HG03521 (cell line): Measurements from ENCODE around the gene ADCY6.
"Not testable (repeated sequence)": the region's sequence is repeated elsewhere in the genome, so short reads cannot be mapped to it uniquely, and the experiment has no call there.

Source experiments
- ATAC-seq: cut with Tn5 transposase; IDR thresholded peaks from one replicate; pipeline ENCODE4 v1.9.1; 2021; ENCODE audit warnings: mild to moderate bottlenecking, moderate library complexity; ENCODE audit not compliant: unreplicated experiment

Gene ADCY6

DNA sequence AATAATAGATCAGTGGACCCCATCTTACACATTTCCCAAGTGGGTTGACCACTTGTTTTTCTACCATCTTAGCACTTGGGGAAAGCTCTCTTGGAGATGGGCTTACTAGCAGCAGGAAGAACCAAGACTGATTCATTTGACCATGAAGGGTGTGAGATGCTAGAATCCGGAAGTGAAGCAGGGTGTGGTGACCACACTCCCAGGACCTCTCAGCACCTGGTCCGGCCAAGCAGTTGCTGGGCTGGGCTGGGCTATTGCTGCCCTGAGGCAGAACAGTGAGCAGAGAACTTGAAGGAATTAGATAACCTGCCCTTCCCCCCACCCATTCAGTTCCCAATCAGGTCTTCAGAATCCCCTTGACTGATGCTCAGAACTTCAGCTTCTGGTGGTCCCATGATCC lies 24.4 kb downstream of the ADCY6 start:
- no peak for ATAC-seq

DNA sequence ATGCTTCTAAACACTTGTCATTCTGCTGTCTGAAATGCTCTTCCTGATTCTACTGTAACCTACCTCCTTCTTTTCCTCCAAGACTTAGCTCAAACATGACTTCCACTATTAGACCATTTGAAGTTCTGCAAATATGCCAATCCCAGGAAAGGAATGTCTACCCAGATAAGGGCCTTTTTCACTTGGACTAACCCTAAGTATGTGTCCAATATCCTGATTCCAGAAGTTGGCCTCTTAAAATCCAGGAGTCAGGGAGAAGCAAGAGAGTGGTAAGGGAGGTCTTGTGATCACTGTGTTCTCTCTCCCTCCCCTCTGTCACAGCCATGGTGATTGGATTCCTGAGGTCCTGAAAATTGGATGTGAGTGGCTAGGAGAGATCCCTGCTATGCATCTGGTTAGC lies 30.2 kb downstream of the ADCY6 start:
- no peak for ATAC-seq

DNA sequence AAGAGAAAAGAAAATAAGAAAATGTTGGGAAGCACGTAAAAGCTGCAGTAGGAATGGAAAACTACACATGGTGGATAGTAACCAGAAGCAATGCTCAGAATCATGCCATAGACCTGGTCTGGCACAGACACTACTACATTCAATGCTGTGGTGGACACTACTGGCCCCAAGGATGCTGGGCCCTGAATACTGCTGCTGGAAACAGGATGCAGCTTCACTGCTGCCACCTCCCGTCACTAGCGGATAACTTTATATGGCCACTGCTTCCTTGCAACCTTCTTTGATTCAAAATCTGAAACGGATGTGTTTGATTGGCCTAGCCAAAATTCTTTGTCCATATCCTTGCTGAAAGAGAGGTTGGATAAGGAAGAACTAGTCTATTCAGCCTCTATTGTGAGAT lies 30.7 kb downstream of the ADCY6 start:
- ATAC-seq, result no peak

DNA sequence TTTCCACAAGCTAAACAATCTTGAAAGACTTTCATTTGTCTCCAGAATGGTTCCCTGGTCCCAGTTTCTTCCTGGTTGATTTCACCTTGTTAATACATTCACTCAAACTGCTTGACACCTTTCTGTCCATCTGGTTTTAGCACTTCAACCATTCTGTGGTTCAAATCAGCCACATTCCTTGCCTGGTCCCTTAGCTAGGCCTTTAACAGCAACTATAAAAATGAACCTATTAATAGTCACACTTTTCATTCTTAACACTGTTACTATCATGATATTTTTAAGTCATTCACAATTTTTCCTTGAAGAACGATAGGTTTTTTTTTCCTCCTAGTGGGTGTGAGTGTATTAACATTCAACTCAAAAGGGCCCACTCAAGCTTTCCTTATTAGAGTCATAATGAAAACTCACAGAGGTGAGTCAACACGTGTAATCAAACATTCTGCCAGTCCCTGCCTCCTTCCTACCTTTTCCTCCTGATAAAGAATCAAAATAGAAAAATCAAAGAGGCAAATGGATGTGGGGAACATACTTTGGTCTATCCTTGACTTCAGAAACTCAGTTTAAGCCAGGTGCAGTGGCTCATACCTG lies 38.0 kb downstream of the ADCY6 start:
- no peak for ATAC-seq

DNA sequence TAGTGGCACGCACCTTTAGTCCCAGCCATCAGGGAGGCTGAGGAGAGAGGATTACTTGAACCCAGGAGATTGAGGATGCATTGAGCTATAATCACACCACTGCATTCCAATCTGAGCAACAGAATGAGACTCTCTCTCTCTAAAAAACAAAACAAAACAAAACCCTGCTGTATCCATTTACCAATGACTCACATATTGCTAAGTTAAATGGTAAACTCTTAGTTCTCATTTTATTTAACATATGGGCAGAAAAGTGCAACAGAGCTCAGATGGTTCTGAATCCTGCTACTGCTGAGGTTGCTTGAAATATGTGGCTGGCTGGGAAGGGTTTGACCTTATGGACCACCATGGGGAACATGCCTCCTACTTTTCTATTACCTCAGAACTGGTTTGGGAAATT lies 38.7 kb downstream of the ADCY6 start:
- no peak for ATAC-seq

DNA sequence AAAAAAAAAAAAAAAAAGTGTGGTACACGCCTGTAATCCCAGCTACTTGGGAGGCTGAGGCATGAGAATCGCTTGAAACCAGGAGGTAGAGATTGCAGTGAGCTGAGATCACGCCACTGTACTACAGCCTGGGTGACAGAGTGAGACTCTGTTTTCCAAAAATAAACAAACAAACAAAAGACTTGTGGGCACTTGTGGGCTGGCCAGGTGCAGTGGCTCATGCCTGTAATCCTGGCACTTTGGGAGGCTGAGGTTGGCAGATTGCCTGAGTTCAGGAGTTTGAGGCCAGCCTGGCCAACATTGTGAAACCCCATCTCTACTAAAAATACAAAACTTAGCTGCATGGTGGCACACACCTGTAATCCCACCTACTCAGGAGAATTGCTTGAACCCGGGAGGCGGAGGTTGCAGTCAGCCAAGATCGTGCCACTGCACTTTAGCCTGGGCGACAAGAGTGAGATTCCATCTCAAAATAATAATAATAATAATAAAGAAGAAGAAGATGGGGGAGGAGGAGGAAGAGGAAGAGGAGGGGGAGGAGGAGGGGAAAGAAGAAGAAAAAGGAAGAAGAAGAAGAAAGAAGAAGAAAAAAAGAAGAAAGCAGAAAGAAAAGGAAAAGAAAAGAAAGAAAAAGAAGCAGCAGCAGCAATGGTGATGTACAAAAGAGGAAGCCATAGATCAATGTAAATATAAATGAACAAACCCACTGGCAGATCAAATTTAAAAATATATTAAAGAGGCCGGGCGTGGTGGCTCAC lies 44.5 kb downstream of the ADCY6 start:
- ATAC-seq, result no peak

DNA sequence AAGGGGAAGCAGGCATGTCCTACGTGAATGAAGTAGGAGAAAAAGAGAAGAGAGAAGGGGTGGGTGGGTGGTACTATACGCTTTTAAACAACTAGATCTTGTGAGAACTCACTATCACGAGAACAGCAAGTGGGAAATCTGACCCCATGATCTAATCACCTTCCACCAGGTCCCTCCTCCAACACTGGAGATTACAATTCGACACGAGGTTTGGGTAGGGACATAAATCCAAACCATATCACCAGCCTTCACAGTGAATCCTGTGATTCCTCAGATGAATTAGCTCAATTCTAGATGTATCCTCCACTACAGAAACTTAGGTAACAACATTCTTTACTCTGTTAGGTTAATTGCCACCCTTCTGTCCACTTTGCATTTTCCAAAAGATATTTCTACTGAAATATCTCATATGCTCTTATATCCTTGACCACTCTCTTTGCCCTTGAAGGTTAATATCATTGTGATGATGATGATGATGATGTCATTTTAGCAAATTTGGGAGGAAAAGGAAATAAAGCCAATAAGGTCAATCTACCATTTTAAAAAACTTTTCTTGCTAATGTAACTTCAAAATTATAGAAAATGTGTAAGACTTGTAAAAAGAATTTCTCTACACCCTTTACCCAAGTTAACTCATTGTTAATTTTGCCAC lies 49.1 kb downstream of the ADCY6 start:
- no peak for ATAC-seq

DNA sequence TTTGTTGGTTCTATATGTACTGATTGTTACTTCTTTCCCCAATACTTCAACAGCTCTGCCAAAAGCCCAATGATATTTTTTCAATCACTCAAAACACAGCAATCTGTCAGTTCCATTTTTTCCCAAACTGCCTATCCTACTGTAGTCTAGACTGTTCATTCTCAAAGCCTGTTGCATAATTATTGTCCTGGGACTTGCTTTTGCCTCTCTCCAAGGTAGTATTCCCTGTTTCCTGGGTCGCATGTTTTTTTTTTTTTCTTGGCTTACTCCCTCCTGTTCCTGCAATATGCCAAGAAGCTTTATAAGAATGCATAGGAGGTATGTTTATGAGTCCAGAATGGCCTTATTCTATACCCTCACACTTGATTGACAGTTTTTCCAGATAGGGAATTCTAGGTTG lies 52.4 kb downstream of the ADCY6 start:
- ATAC-seq, result no peak

DNA sequence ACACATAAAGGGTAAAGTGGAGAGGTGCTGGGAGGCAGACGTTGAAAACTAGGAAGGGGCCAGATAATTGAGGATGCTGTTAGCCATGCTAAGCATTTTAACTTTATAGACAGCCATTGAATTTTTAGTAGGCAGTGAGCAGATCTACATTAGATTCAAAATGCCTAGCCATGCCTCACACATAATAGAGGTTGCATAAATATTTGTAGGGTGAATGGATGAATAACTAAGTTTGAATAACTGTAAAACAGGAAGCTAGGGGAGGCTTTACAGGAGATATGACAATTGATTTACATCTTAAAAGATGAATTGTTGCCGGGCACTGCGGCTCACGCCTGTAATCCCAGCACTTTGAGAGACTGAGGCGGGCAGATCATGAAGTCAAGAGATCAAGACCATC lies 60.1 kb downstream of the ADCY6 start:
- no peak for ATAC-seq

DNA sequence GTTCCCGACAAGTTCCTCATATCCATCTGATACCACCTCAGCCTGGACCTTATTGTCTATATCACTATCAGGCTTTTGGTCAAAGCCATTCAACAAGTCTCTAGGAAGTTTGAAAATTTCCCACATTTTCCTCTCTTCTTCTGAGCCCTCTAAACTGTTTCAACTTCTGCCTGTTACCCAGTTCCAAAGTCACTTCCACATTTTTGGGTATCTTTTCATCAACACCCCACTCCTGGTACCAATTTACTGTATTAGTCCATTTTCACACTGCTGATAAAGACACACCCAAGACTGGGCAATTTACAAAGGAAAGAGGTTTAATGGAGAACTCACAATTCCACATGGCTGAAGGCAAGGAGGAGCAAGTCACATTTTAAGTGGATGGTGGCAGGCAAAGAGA lies 68.2 kb downstream of the ADCY6 start:
- ATAC-seq, result not testable (repeated sequence)

DNA sequence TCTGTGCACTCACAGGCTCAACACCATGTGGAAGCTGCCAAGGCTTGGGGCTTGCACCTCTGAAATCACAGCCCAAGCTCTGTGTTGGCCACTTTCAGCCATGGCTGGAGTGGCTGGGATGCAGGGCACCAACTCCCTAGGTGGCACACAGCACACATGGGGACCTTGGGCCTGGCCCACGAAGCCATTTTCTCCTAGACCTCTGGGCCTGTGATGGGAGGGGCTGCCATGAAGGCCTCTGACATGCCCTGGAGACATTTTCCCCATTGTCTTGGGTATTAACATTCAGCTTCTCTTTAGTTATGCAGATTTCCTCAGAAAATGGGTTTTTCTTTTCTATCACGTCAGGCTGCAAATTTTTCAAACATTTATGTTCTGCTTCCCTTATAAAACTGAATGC lies 68.7 kb downstream of the ADCY6 start:
- not testable (repeated sequence) for ATAC-seq

DNA sequence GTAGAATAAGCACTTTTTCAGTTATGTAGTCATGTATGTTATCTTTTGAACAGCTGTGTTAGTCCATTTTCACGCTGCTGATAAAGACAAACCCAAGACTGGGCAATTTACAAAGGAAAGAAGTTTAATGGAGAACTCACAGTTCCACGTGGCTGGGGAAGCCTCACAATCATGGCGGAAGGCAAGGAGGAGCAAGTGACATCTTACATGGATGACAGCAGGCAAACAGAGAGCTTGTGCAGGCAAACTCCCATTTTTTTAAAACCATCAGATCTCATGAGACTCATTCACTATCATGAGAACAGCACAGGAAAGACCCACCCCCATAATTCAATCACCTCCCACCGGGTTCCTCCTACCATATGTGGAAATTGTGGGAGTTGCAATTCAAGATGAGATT lies 69.9 kb downstream of the ADCY6 start:
- not testable (repeated sequence) for ATAC-seq

DNA sequence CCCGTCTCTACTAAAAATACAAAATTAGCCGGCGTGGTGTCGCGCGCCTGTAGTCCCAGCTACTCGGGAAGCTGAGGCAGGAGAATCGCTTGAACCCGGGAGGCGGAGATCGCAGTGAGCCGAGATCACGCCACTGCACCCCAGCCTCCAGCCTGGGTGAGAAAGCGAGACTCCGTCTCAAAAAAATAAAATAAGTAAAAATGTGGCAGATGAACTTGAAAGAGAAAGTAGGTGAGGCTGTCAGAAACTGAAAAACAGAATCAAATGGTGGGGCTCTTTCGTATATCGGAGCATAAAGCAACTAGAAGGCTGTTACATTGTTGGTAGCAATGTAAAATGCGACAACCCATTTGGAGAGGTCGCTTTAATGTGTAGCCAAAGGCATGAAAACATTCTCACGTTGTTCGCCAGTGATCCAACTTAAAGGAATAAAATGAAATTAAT lies 71.6 kb downstream of the ADCY6 start:
- no peak for ATAC-seq

DNA sequence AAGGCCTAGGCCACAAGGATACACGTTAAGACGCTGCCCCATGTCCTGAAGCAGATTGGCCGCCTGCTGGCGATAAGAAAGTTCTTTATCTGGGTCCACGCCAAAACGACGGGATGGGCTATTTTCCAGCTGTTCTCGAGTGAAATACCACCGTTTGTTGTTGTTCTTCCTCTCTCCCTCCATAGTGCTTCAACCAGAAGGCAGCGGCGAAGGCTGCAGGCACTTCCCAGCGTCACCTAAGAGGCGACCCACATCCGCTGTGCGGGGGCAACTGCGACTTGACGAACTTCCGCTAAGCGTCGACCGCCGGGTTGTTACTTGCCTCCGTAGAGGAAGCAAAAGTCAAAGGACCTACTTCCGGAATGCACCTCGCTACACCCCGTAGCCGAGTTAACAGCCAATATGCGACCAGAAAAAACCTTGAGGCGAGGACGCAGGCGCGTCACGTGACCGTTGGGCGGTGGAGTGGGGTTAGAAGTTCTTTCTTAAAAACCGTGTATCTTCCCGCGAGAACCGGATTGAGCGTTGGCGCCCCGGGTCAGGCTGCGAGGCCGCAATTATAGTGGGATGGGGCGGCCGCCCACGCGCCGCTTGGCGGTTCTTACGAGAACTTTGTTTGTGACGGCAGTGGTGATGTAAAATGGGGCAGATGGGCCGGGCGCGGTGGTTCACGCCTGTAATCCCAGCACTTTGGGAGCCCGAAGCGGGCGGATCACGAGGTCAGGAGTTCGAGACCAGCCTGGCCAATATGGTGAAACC lies 72.2 kb downstream of the ADCY6 start, which contains the start of gene CCNT1:
Gene CCNT1 (minus strand): TSS at position 215 of the 759 bp plus-strand sequence. CDS start 32 bp downstream, at position 183.
- peak; percentile 96 for ATAC-seq
